ENCODE measurements around the gene MYL4. TPM values are rescaled to one million over a fixed set of nuclear protein-coding genes. Genes with fewer than 3 reads are reported as not detected.

MYL4 gene
- total RNA-seq, 4 donors from 2014 or later: 0.50 to 0.52 TPM; not detected in 2

DNA sequence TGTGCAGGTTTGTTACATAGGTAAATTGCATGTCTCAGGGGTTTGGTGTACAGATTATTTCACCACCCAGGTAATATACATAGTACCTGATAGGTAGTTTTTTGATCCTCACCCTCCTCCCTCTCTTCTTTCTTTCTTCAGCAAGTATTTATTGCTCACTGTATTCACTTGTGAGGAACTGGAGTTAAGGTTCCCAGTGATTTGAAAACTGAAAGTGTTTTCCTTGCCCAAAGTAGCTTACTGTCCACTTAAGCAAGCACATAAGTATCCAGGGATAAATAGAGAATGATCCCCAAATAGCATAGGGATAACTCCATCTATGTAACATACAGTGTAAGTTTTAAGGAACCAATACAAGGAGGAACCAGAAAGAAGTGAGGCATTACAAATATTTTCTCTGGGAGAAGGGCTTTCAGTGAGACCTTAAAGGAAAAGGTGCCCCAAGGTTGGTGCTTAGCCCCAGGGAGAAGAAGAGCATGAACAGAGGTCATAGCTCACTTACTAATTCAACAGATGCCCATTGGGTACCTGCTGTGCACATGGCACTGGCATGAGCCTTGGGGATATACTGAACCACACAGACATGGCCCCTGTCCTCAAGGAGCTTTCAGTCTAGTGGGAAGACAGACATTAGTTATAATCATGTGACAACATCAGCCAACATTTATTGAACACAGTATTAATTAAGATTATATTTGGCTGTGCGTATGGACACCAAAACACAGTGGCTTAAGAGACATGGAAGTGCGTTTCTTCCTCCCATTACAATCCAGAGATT lies 17.0 kb downstream of the MYL4 start:
- 97% methylated on average over 2 of the region's 2 CpGs for WGBS
- DNase-seq (ENCODE audit: extremely low spot score): no peak
- no peak for TF ChIP-seq POLR2AphosphoS5 (IDR thresholded peaks at IDR 0.05)
- TF ChIP-seq POLR2A (IDR thresholded peaks at IDR 0.05; ENCODE audit: low read depth): no peak
- no peak for TF ChIP-seq EP300 (IDR thresholded peaks at IDR 0.05)
- TF ChIP-seq, protein P1, sequence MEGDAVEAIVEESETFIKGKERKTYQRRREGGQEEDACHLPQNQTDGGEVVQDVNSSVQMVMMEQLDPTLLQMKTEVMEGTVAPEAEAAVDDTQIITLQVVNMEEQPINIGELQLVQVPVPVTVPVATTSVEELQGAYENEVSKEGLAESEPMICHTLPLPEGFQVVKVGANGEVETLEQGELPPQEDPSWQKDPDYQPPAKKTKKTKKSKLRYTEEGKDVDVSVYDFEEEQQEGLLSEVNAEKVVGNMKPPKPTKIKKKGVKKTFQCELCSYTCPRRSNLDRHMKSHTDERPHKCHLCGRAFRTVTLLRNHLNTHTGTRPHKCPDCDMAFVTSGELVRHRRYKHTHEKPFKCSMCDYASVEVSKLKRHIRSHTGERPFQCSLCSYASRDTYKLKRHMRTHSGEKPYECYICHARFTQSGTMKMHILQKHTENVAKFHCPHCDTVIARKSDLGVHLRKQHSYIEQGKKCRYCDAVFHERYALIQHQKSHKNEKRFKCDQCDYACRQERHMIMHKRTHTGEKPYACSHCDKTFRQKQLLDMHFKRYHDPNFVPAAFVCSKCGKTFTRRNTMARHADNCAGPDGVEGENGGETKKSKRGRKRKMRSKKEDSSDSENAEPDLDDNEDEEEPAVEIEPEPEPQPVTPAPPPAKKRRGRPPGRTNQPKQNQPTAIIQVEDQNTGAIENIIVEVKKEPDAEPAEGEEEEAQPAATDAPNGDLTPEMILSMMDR (IDR thresholded peaks at IDR 0.05): no peak
- Histone ChIP-seq H3K4me3 (no peak overlapping the region), H3K36me3 (no peaks in the 10 kb centered on the region), H3K27ac (replicated peaks in 1 of 4) (peak overlapping the region; percentile 80 to 84 (median 82)), H3K9me3 (no peaks in the 10 kb centered on the region), H3K4me1 (peaks cover 31 to 50% (median 38%) of the 10 kb centered on the region in 4 donors), H3K27me3 (no peaks in the 10 kb centered on the region)
- intact Hi-C loops (cut with DNase I): no loop called here

DNA sequence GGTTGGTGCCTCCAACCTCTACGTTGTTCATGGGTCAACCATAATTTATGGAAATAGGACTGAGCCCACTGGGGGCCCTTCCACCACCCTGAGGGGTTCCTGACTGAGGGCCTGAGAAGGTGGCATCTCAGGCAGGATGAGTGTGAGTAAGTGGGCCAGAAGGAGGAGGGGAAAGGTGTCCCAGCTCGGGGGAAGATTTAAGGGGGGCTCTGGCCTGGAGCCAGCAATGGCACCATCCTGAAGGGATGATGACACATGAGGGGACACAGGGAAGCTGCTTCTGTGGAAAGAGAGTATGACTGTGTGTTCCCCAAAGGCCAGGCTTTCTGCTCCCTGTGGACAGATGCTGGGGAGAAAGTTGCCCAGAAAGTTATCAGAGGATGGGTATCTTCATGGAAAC lies 18.7 kb downstream of the MYL4 start:
- Histone ChIP-seq H3K4me1 (peaks cover 31 to 50% (median 38%) of the 10 kb centered on the region in 4 donors), H3K4me3 (no peak overlapping the region), H3K27me3 (no peaks in the 10 kb centered on the region), H3K36me3 (no peaks in the 10 kb centered on the region), H3K27ac (replicated peaks in 1 of 4) (peak overlapping the region in 1 of 4 donors; percentile 17), H3K9me3 (no peaks in the 10 kb centered on the region)
- intact Hi-C loops (cut with DNase I): no loop called here
- 71% methylated on average over 2 of the region's 2 CpGs for WGBS
- TF ChIP-seq EP300 (IDR thresholded peaks at IDR 0.05) (no peak), POLR2A (IDR thresholded peaks at IDR 0.05; ENCODE audit: low read depth) (no peak), POLR2AphosphoS5 (IDR thresholded peaks at IDR 0.05) (no peak)
- TF ChIP-seq, protein P1 (IDR thresholded peaks at IDR 0.05): no peak
- DNase-seq (ENCODE audit: extremely low spot score): no peak

DNA sequence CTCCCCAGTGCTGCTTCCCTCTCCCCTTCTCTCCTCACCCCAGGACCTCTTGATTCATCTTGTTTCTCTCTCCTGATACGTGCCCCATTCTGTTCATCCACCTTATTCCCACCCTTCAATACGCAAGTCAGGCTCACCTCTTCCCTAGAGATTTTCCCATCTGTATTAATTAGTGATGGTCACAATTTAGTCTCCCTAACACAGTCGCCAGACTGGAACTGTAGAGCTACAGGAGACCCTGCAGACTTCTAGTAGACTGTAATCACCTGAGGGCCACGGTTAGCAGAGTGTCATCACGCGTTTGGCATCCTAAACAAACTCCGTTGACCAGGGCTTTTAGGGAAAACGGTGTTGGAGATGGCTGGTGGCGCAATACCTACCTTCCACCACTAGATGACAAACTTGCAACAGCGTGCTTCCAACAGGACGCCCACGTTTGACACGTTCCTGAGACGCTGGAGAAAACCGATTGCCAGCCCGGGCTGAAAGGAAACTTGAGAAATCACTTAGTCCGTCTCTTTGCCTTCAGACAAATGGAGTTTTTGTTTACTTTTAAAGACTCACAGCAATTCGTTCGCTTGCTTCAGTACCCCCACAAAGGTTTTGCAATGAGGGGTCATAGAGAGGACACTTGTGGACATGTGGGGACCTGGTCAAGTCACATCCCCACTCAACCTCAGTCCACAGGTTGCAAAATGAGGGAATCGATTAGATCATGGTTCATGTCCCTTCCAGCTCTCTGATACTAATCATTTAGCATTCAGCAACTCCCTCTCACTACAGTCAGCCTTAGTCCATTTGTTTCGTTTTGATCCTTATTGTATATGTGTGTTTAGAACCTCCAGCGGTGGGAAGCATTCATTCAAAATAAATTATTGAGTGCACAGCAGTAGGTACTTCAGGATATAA lies 20.6 kb downstream of the MYL4 start:
- DNase-seq (ENCODE audit: extremely low spot score): peak; percentile 97
- Histone ChIP-seq H3K36me3 (no peaks in the 10 kb centered on the region), H3K27ac (replicated peaks in 1 of 4) (peak overlapping the region; percentile 14 to 59 (median 54)), H3K9me3 (no peaks in the 10 kb centered on the region), H3K4me1 (peaks cover 21 to 33% (median 32%) of the 10 kb centered on the region in 4 donors), H3K27me3 (no peaks in the 10 kb centered on the region), H3K4me3 (peak overlapping the region; percentile 22 to 36 (median 30))
- TF ChIP-seq, protein P1 (IDR thresholded peaks at IDR 0.05): peak; percentile 99 to 100 (median 99)
- no peak for TF ChIP-seq POLR2A (IDR thresholded peaks at IDR 0.05; ENCODE audit: low read depth)
- TF ChIP-seq POLR2AphosphoS5 (IDR thresholded peaks at IDR 0.05): peak; percentile 75 to 83
- intact Hi-C loops (cut with DNase I): loop anchor here (1.0 kb wide), 1 partner anchor 86 kb away; no protein-coding TSS in a partner anchor
- 16% methylated on average over 14 of the region's 22 CpGs for WGBS

DNA sequence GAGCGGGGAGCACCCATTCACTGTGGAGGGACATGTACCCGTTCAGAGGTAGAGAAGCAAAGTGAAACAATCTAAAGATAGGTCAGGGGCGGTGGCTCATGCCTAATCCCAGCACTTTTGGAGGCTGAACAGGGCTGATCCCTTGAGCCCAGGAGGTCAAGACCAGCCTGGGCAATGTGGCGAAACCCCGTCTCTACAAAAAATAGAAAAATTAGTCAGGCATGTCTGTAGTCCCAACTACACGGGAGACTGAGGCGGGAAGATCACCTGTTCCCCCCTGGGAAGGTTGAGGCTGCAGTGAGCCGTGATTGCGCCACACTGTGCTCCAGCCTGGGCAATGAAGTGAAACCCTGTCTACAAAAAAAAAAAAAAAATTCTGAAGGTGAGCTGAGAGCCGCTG lies 21.7 kb downstream of the MYL4 start:
- Histone ChIP-seq H3K27me3 (no peaks in the 10 kb centered on the region), H3K36me3 (no peaks in the 10 kb centered on the region), H3K9me3 (no peaks in the 10 kb centered on the region), H3K4me3 (no peak overlapping the region), H3K27ac (replicated peaks in 1 of 4) (no peak overlapping the region), H3K4me1 (peaks cover 12 to 22% (median 21%) of the 10 kb centered on the region in 4 donors)
- TF ChIP-seq, protein P1 (IDR thresholded peaks at IDR 0.05): no peak
- TF ChIP-seq POLR2A (IDR thresholded peaks at IDR 0.05; ENCODE audit: low read depth): no peak
- no peak for TF ChIP-seq EP300 (IDR thresholded peaks at IDR 0.05)
- TF ChIP-seq POLR2AphosphoS5 (IDR thresholded peaks at IDR 0.05): no peak
- intact Hi-C loops (cut with DNase I): no loop called here
- no peak for DNase-seq (ENCODE audit: extremely low spot score)
- WGBS: 91% methylated on average over 10 of the region's 10 CpGs
